ENCODE data around the gene S100A14.
A peak's percentile ranks its signal among the peaks of the same experiment; 100 is the strongest.

The S100A14 gene

DNA sequence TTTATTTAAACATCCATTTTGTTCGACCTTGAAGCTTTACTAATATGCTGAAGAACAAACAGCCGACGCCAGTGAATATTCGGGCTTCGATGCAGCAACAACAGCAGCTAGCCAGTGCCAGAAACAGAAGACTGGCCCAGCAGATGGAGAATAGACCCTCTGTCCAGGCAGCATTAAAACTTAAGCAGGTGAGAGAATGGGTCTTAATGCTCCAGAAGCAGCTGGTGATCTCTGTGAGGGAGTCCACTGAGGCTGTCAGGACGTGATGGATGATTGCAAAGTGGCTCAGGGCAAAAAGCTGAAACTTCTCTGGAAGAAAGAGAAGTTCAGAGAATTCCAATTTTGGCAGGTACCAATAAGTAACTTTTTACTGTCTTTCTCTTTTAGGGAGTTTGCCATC, 22.1 kb upstream of the S100A14 start:
- DNase-seq, result no peak

DNA sequence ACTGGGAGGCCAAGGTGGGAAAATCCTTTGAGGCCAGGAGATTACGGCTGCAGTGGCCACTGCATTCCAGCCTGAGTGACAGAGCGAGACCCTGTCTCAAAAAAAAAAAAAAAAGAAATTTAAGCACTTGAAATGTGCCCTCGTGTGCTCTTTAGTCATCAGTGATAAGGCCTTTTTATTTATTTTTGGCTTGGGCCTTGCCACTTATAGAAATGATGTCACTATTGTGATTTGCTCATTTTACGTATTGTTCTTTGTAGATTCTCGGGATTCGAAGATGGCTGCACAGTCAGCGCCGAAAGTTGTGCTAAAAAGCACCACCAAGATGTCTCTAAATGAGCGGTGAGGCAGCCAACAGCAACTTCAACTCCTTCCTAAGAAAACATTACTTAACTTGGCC, 20.2 kb upstream of the S100A14 start:
- DNase-seq, result no peak

DNA sequence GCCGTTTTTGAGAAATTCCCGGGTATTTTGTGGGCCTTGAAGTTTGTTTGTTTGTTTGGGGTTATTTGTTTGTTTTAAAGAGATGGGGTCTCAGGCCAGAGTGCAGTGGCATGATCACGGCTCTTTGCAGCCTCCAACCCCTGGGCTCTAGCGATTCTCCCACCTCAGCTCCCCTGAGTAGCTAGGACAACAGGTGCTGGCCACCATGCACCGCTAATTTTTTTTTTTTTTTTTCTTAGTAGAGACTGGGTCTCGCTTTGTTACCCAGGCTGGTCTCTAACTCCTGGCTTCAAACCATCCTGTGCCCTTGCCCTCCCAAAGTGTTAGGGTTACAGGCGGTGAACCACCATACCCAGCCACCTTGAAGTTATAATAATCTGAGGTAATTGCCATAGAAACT, 19.7 kb upstream of the S100A14 start:
- DNase-seq, result no peak

DNA sequence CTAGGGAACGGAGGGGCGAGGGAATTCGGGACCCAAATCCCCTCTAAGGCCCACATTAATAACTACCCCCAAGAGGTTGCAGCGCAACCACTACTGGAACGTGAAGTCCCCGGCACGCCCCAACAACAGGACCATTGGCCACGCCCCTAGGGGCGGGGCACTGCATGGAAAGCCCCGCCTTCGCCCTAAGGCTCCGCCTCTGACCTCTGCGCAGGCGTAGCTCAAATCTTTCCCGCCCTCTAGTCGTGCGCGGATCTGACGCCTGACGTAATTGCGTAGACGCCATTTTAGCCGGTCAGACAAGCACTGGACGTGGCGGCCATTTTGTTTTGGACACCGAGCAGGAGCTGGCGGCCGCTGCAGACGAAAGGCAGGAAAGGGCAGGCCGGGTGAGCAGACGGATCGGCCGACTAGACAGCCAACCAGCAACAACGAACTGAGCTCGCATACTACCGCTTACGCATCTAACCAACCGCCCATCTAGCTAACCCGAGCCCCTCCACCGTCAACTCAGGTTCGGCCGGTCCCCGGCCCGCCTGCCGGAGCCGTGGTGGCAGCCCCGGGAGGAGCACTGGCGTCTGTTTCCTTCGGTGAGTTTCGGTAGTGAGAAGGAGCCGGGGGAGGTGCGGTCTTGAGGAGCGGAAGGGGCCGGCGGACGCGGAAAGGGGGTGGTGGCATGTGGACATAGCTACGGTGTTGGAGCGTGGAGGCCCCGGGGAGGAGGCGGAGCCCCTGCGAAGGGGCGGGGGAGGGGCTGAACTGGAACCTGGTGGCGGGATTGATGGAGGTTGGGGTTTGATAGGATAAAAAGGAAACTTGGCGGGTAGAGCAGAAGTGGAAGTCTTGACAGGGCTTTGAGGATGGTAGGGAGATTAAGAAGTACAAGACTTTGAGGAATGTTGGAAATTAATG, 17.9 kb upstream of the S100A14 start, which contains the start of gene CHTOP:
CHTOP (plus strand) TSS at position 313 of the 912 bp plus-strand sequence. CDS start 2,523 bp downstream, outside the sequence.
- DNase-seq, result peak; percentile 98

DNA sequence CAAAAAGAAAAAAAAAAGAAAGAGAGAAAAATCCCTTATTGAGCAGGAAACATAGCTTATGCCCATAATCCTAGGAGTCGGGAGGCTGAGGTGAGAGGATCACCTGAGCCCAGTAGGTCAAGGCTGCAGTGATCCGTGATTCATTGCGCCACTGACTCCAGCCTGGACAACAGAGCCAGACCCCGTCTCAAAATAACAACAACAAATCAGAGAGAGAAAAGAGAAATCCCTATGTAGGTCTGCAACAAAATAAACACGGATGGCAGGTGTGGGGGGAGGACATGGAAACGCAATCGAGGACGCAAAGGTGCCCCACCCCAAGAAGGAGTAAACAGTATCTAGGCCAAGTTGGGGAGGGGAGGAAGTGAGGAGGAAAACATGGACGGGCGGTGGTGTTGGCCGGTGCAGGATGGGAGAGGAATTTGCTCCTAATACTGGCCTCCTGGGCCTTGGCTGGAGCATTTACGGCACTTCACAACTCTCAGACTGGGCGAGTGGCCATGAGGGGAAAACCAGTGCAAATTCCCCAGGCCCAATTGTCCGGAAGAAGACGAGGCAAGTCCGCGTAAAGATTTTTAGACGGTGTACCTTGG, 17.1 kb upstream of the S100A14 start:
- no peak for DNase-seq

DNA sequence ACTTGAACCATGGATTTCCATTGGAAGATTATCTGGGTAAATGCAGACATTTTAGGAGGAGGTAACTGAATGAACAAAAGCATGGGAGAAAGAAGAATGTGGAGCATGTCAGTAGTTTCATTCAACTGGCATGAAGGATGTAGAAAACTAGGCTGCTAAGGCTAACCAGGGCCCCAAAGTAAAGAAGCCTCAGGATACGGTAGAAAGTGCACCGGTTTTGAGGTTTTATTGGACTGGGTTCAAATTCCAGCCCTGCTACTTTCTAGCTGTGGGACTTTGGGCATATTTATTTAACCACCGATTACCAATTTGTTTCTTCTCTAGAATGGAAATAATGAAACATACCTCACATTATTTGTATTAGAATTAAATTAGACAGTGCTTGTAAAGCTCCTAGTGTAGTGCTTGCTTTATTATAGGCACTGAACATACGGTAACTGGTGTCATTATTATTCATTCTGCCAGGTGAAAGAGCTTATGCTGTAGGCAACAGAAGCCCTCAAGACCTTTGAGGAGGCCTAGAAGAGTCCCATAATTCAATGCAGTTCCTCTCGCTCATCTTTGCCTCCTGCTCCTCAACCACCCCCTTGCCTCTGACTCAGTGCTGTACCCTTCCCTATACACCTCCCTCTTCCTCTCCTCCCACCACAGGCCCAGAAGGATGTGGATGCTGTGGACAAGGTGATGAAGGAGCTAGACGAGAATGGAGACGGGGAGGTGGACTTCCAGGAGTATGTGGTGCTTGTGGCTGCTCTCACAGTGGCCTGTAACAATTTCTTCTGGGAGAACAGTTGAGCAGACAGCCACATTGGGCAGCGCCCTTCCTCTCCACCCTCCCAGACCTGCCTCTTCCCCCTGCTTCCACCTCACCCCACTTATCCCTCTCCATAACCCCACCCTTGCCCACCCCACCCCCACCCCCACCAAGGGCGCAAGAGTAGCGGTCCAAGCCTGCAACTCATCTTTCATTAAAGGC, 15.2 kb upstream of the S100A14 start:
- DNase-seq, result no peak

DNA sequence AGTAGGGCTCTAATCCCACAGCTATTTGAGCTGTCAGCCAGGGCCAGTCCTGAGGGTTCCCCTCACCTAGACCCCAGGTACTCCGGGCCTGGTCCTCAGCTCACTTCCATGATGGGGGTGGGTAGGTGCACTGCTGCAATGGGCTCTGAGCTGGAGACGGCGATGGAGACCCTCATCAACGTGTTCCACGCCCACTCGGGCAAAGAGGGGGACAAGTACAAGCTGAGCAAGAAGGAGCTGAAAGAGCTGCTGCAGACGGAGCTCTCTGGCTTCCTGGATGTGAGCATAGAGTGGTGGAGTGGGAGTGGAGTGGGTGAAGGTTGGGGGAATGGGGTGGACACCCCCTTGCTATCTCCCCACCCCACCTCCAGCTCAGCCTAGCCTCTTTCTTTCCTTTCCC, 14.3 kb upstream of the S100A14 start:
- no peak for DNase-seq

DNA sequence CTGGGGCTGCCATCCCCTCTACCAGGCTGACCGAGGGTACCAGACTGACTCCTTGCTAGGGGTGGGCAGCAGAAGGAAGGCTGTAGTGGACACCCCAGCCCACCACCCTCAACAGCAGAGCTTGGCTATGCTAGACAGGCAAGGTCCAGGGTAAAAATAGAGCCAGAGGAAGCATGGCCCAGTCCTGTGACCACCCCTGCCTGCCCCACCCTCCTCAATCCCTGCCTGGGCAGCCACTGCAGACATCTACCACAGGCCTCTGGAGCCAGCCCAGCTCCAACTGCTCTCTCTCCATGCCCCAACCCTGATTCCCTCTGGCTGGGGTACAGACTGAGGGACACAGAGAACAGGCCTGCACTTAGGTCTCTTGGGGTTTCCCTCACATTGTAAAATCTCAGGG, 13.8 kb upstream of the S100A14 start:
- DNase-seq, result no peak

DNA sequence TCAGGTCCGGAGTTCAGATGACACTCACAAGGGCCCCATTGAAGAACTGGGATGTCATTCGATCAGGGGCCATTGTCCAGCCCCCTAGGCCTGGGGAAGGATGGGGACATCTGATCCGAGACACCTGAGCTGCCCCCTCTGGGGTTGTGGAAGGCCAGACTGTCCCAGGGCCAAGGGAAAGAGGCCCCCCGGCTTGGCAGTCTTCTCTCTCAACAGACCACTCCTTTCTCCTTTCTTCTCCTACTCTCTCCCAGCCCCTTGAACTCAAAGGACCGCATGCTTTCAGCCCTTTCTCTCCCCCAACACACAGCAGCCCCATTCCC, 13.2 kb upstream of the S100A14 start:
- DNase-seq, result no peak

DNA sequence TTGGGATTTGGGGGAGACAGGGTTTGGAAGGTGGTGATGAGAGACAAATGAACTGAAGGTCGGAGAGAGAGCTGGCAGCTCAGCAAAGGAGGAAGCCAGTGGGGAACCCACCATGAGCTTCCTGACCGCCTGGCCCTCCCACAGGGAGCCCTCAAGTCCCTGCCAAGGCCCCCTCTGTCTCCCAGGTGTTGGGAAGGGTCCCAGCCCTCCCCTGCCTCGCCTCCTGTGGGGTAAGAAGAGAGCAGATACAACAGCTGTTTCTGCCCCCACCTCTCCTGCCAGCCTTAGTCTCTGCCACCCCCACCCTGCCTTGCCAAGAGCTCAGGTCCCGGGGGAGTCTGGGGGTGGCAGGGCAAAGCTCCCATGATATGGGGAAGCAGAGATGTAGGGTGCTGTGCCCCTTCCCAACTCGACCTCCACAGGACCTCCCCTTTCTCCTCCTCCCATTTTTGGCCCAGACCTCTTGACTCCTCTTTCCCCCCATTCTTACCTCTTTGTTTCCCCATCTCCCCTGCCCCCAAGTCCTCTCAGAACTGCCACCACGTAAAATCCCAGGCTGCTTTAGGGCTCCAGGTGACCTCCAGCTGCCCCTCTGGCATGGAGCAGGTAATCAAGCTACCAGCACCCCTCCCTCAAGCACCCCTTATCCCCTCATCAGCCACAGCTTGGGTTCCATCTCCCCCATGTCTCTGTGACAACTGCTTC, 12.7 kb upstream of the S100A14 start:
- DNase-seq, result no peak

DNA sequence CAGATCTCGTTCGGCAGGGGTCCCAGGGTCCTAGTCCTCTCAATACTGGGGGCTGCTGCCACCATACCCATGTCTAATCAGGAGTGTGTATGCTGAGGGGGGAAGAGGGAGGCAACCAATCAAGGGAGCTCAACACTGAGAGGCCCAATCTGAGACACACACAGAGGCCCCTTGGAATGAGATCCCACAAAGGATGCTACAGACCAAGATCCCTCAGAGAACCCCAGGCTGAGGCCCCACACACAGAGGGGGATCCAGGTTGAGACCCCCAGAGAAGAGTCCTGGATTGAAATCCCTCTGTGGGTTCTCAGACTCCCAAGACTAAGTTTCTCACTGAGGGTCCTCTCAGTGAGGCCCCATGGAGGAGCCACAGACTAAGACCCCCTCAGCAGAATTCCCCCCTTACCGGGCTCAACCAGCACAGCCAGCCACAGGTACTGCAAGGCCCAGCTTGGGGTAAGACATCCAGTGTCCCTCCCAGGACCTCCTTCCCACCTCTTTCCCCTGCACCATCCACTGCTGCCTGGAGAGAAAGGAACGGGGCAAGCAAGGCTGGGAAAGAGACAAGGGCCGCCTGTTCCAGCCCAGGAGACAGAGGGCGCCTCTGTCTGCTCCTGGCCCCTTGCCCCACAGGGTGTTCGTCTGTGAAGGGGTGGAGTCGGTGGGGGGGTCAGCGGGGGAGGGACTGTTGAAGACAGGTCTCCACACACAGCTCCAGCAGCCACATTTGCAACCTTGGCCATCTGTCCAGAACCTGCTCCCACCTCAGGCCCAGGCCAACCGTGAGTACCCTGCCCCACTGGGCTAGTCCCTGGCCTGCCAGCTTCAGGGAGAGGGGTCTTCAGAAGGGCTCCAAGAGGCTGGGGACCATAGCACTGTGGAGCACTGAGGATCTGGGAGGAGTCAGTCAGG, 11.8 kb upstream of the S100A14 start, which contains the start of gene S100A1:
S100A1 (plus strand) TSS at position 720 of the 912 bp plus-strand sequence. CDS start 2,088 bp downstream, outside the sequence.
- no peak for DNase-seq

DNA sequence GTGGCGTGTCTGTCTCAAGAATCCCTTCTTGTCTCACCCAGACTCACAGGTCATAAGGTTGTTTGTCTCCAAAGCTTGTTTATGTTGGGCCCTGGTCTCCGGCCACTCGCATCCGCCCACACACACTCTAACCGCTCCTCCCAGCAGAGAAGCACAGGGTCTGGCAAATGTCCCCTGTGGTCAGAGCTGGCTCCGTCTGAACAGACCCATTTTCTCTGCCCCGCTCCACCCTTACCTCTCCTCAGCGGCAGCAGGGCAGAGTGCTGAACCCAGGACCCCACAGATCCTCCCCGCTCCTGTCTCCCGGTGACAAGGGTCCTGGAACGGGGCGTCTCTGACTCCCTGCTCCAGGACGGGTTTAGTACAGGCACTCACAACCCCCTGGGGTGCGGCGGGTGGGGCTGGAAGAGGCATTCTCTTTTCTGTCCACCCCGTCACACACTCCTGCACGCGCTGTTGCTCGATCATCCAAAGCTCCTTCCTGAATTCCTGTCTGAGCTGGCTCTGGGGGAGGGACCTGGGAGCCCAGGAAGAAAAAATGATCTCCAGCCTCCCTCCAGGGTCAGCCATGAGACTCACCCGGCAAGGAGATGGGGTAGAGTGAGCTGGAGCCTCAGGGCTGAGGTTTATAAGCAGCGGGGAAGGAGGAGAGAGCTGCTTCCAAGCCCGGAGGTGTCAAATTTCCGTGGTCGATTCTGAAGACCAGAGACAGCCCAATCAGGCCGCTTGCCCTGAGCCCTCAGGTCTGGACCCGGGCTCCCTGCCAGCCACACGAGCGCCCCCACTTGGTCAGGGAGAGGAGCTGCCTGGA, 11.0 kb upstream of the S100A14 start, which contains the start of gene S100A13:
S100A13 (minus strand) TSS at position 602 of the 811 bp plus-strand sequence. CDS start 1,033 bp downstream, outside the sequence.
- DNase-seq, result no peak

DNA sequence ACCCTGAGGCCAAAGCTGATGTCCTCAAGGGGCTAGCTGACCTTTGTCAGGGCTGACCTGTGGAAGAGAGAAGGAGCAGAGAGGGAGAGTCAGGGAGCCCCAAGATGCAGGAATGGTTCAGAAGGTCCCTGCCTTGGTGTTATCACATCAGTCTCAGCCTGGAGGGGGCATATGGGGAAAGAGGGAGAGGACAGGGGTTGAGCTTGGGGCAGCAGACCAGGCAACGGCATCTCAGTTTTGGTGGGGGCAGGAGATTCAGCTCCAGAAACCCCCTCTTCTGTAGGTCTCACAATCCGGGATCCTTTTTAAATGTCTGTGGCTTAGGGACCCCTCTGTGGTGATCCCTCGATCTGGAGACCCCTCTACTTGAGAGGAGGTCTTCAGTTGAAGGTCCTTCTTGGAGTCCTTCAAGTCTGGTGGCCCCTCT, 10.4 kb upstream of the S100A14 start:
- no peak for DNase-seq

DNA sequence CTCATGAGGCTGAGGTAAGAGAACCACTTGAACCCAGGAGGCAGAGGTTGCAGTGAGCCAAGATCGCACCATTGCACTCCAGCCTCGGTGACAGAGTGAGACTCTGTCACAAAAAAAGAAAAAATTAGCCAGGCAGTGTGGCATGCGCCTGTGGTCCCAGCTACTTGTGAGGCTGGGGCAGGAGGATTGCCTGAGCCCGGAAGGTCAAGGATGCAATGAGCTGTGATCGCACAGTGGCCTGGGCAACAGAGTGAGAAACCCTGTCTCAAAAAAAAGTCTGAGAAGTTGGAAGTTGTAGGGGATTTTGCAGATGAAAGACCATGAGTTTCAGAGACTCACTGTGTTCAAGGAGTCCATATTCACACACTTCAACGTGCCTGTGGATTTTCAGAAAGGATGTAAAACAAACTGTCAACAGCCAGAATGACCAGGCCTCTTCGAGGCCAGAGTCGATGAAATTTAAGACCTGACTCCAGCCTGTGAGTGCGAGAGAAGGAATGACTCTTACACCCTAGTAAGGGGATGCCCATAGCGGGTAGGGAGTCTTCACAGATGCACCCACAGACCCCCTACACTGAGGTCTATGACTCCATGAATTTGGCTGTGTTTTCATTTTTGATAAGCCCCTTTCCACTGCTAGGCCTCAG, 9.0 kb upstream of the S100A14 start:
- DNase-seq, result no peak

DNA sequence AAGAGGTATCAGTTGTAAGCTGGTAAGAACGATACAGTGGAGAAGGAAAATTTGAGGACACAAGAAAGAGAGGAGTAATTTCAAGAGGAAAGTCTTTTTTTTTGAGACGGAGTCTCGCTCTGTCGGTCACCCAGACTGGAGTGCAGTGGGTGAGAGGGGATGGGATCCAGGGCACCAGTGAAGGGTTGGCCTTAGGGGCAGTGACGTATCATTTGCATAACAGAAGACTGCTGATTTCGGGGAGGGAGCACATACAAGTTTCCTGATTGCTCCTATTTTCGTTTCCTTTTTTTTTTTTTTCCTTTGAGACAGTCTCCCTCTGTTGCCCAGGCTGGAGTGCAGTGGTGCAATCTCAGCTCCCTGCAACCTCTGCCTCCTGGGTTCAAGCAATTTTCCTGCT, 7.0 kb upstream of the S100A14 start:
- no peak for DNase-seq

DNA sequence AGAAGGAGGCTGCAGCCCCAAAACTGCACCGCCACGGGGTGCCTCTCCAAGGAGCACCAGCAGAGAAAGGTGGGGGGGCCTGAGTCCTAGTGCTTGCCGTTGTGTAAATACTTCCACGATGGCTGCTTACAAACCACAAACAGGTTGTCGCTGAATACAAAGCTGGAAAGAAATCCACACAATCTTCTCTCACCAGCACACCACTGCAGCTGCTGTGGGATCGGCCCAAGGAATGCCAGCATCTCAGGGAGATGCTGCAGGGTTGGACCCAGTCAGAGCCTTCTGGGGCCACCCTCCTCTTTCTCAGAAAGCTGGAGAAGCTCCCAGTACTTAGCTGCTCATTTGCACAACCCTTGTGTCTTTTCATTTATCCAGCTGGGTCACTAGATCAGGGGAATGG, 3.0 kb upstream of the S100A14 start:
- DNase-seq, result no peak

DNA sequence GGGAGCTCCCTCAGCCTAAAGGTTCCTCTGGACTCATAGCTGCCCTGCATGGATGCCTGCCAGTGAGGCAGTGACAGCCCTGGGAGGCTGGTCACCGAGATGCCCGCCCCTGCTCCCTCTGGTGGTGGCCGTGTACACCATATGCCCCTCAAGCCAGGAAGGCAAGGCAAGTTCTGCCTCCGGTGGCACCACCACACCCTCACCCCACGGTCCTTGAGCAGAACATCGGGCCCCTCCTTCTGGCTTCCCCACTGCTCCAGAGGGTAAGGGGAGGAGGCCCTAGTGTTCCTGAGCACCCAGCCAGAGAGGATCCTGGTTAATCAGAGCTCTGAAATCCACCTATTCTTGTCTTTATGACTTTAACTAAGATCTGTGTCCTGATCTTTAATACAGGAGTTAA, 1.5 kb upstream of the S100A14 start:
- no peak for DNase-seq

DNA sequence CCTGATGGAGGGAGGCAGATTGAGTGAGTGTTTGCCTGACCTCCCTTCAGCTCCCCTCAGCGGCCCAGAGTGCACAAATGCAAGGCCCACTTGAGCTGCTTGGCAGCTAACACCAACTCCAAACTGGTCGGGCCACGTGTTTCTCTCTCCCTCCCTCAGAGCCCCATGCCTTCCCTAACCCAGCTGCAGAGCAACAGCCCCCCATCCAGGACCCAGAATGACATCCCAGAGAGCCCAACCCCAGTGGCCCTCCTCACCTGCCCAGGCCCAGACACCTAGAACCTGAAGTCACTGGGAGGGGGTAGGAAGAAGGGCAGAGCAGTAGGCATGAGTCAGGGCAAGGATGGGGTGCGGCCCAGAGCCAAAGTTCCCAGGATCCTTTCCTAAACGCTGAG, 789 bp upstream of the S100A14 start:
- DNase-seq, result no peak

DNA sequence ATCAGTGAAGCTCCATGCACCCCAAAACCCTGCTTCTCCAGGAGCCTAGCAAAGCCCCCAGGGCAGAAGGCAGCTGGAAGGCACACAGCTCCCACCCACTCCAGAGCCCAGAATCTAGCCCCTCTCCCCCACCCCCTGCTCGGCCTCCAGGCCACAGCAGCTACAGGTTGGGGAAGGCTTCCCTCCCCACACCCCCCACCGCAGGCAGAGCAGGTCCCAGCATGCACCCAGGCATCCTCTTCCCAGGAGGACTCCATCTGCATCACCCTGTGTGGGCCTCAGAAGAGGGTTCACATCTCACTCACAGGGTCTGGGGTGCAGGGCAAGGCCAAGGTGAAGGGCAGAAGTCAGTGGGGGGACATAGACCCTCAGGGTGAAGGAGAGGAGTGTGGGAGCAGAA, 719 bp downstream of the S100A14 start:
- DNase-seq, result no peak

DNA sequence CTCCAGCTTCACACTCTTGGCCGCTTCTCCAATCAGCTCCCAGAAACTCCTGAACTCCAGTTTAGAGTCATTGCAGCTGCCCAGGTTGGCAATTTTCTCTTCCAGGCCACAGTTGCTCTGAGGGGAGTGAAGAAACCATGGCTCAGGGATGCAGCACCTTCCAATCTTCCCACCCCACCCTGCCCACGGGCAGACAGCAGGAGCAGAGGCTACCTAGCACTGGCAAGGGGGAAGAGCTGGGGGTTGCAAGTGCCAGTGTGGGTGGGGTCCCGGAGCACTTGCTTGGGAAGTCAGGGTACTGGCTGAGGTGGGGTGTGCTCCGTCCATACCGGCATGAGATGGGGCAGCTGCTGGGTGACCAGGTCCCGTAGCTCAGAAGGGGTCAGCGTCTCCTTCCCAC, 1.2 kb downstream of the S100A14 start:
- DNase-seq, result no peak
